ENCODE measurements around the gene NMT1. TPM values are rescaled to one million over a fixed set of nuclear protein-coding genes. Genes with fewer than 3 reads are reported as not detected.

The NMT1 gene
- total RNA-seq, 2 donors from 2014 or later: 122 to 136 TPM

DNA sequence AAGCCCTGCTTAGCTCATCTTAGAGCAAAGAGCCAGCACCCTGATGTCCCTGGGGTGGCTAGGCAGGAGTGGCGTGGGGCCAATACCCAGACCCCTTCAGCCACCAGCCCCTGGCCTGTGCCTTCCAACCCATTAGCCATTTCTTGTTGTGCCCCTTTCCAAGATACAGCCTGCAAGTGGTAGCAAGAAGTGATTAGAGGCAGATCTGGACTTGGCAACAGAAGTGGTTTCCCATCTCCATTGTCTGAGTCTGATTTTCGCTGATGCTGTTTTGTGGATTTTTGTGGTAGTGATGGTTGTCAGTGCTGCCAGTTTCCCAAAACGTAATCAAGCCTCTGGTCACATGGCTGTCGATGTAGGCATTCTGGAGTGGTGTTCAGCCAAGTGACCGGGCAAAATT, 45.5 kb downstream of the NMT1 start:
- Histone ChIP-seq H3K4me1 (ENCODE audit: control insufficient read depth, insufficient read depth, low read length) (no peaks in the 10 kb centered on the region), H3K36me3 (ENCODE audit: control insufficient read depth, insufficient read depth, low read length) (peaks cover 61% of the 10 kb centered on the region), H3K9ac (ENCODE audit: extremely low read depth, low read length, poor library complexity, severe bottlenecking) (no peak overlapping the region), H3K27ac (ENCODE audit: low read depth, low read length) (no peak overlapping the region), H3K9me3 (ENCODE audit: control insufficient read depth, low read length) (no peaks in the 10 kb centered on the region), H3K27me3 (ENCODE audit: control insufficient read depth, insufficient read depth, low read length, poor library complexity, severe bottlenecking) (no peaks in the 10 kb centered on the region), H3K4me3 (ENCODE audit: low read length) (no peak overlapping the region)
- Mint-ChIP-seq H3K4me1 (no peaks in the 10 kb centered on the region), H3K36me3 (ENCODE audit: low read depth) (peaks cover 51% of the 10 kb centered on the region), H3K4me3 (no peak overlapping the region), H3K27ac (peak overlapping the region; percentile 30), H3K27me3 (ENCODE audit: insufficient read depth) (no peaks in the 10 kb centered on the region), H3K9me3 (no peaks in the 10 kb centered on the region)
- TF ChIP-seq, protein P1, sequence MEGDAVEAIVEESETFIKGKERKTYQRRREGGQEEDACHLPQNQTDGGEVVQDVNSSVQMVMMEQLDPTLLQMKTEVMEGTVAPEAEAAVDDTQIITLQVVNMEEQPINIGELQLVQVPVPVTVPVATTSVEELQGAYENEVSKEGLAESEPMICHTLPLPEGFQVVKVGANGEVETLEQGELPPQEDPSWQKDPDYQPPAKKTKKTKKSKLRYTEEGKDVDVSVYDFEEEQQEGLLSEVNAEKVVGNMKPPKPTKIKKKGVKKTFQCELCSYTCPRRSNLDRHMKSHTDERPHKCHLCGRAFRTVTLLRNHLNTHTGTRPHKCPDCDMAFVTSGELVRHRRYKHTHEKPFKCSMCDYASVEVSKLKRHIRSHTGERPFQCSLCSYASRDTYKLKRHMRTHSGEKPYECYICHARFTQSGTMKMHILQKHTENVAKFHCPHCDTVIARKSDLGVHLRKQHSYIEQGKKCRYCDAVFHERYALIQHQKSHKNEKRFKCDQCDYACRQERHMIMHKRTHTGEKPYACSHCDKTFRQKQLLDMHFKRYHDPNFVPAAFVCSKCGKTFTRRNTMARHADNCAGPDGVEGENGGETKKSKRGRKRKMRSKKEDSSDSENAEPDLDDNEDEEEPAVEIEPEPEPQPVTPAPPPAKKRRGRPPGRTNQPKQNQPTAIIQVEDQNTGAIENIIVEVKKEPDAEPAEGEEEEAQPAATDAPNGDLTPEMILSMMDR (conservative IDR thresholded peaks at IDR 0.05): no peak
- no peak for DNase-seq
- 89 to 100% methylated on average over 3 to 5 of the region's 5 CpGs for WGBS, 2 experiments (ENCODE audit: insufficient coverage in 1 of 2, insufficient read length in 1 of 2)

- Histone ChIP-seq H3K27me3 (ENCODE audit: control insufficient read depth, insufficient read depth, low read length, poor library complexity, severe bottlenecking) (no peaks in the 10 kb centered on the region), H3K27ac (ENCODE audit: low read depth, low read length) (peak overlapping the region; percentile 49), H3K4me3 (ENCODE audit: low read length) (no peak overlapping the region), H3K9me3 (ENCODE audit: control insufficient read depth, low read length) (no peaks in the 10 kb centered on the region), H3K4me1 (ENCODE audit: control insufficient read depth, insufficient read depth, low read length) (no peaks in the 10 kb centered on the region), H3K9ac (ENCODE audit: extremely low read depth, low read length, poor library complexity, severe bottlenecking) (no peak overlapping the region), H3K36me3 (ENCODE audit: control insufficient read depth, insufficient read depth, low read length) (peaks cover 52% of the 10 kb centered on the region)
- Mint-ChIP-seq H3K9me3 (no peaks in the 10 kb centered on the region), H3K27ac (no peak overlapping the region), H3K27me3 (ENCODE audit: insufficient read depth) (no peaks in the 10 kb centered on the region), H3K36me3 (ENCODE audit: low read depth) (peaks cover 43% of the 10 kb centered on the region), H3K4me1 (no peaks in the 10 kb centered on the region), H3K4me3 (no peak overlapping the region)
- TF ChIP-seq, protein P1 (conservative IDR thresholded peaks at IDR 0.05): no peak
- 96 to 97% methylated on average over 12 to 13 of the region's 13 CpGs for WGBS, 2 experiments (ENCODE audit: insufficient coverage in 1 of 2, insufficient read length in 1 of 2)
- DNase-seq: no peak
Measured at GRCh38 chr17:45107293-45108010, 46.3 kb downstream of the NMT1 start.

GRCh38 chr17:45108051-45108450, 46.9 kb downstream of the NMT1 start:
- no peaks in the 10 kb centered on the region for H3K27me3 Mint-ChIP-seq (ENCODE audit: insufficient read depth)
- Histone ChIP-seq H3K4me1 (ENCODE audit: control insufficient read depth, insufficient read depth, low read length) (no peaks in the 10 kb centered on the region), H3K27me3 (ENCODE audit: control insufficient read depth, insufficient read depth, low read length, poor library complexity, severe bottlenecking) (no peaks in the 10 kb centered on the region), H3K9ac (ENCODE audit: extremely low read depth, low read length, poor library complexity, severe bottlenecking) (no peak overlapping the region), H3K36me3 (ENCODE audit: control insufficient read depth, insufficient read depth, low read length) (peaks cover 46% of the 10 kb centered on the region), H3K27ac (ENCODE audit: low read depth, low read length) (no peak overlapping the region), H3K9me3 (ENCODE audit: control insufficient read depth, low read length) (no peaks in the 10 kb centered on the region), H3K4me3 (ENCODE audit: low read length) (no peak overlapping the region)
- H3K4me3 Mint-ChIP-seq: no peak overlapping the region
- H3K9me3 Mint-ChIP-seq: no peaks in the 10 kb centered on the region
- TF ChIP-seq, protein P1 (conservative IDR thresholded peaks at IDR 0.05): no peak
- H3K27ac Mint-ChIP-seq: peak overlapping the region; percentile 74
- no peak for DNase-seq
- H3K36me3 Mint-ChIP-seq (ENCODE audit: low read depth): peaks cover 37% of the 10 kb centered on the region
- no peaks in the 10 kb centered on the region for H3K4me1 Mint-ChIP-seq
- 94 to 100% methylated on average over 6 to 9 of the region's 9 CpGs for WGBS, 2 experiments (ENCODE audit: insufficient coverage in 1 of 2, insufficient read length in 1 of 2)
